Frontal cortex (tissue), 1 donor: ENCODE results near the gene EPC1. TPM values are rescaled to one million over a fixed set of nuclear protein-coding genes. Genes with fewer than 3 reads are reported as not detected.

Source experiments
- small RNA-seq: library from RNA; depleted of rRNA; stranded (forward); fragments of <200 nt; gene quantifications from one replicate; pipeline ENCODE3, GENCODE V24; 2014
- total RNA-seq: library from RNA; depleted of rRNA; stranded (reverse); fragments of >200 nt; gene quantifications from one replicate; pipeline ENCODE4 v1.2.3, GENCODE V29; 2014

Gene EPC1
- total RNA-seq, 1 donor from 2014 or later = 94.2 TPM

Small RNAs within 50 kb of the gene (small RNA-seq; reads per million reads assigned to genes)
- not detected for gene RNU6-1244P

Other genes with a start within 250 kb of the EPC1 start
- 236 TPM for gene CCDC7, start 99.0 kb upstream of the EPC1 start, total RNA-seq